Stimulated activated CD8-positive, alpha-beta memory T cell treated with anti-CD3 and anti-CD28 coated beads, Interleukin-12 subunit alpha, Interleukin-12 subunit beta, amount 100 ng/mL, for 24 hours (primary cell): ENCODE measurements around the gene HPCAL1.

ENCODE experiments used
- DNase-seq: peaks from one replicate; pipeline ENCODE4 v3.0.0-alpha.2; 2020; ENCODE audit errors: extremely low read depth

Gene HPCAL1

DNA sequence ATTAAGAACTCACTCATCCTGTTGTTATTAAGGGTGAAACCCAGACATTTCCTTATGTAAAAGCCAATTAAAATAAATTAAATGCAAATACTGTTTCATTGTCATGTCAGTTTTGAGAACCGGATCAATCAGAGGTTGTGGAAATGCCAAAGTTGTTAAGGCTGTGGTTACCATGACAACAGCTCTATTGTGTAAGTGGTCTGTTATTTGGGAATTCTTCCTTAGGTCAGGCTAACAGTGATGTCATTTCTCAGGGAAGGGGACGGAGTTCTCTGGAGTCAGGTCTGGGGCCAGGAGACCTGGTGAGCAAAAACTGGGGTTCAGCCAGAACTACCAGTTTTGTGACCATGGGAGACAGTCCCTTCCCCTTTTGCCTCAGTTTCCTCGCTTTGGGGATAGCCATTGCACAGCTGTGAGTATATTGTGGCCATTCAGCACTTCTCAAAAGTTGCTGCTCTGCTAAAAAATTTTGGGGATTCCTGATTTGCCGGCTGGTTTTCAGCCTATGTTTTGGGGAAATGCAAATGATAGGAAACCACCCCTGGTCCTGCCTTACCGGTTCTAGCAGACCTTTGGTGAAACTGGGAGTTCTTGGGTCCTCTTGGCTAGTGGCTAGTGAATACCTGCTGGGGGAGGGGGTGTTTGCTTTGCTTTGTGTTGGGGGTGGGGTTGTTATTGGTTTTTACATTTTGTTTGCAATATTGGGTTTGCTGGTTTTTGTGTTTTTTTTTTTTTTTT, 21.6 kb downstream of the HPCAL1 start:
- no peak for DNase-seq

DNA sequence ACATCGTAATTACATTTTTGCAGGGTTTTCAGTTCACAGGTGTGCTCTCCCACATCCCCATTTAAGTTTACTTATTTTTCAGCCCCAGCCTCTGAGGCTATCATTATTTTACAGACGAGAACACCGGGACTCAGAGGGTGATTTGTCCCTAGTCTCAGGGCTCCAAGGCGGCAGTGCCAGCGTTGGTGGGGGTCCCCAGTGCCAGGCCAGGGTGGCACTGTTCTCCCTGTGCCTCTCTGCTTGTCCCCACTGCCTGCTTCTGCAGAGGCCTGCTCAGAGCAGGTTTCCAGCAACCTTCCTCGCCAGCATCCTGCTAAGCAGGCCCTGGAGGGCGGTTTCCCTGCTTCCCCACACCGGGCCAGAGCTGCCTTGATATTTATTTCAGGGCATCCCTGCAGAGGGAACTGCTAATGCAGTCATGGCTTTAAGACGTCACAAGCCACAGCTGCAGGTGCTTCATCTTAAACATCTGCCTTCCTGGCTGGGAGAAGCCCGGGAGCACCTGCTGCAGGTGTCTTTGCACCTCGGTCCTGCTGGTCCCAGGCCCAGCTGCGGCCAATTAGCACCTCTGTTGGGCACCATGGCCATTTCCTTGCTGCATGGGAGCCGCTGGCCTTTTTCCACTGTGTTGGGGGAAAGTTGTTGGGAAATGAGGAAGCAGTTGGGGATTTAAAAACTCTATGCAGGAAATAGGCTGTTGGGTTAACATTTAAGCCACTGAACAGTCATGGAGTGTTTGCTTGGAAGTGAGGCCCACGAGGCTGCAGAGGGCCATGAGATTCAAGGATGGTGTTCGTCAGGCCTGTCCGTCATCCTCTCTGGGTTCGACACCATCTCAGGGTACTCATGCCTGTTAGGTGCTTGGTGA, 22.8 kb downstream of the HPCAL1 start:
- no peak for DNase-seq

DNA sequence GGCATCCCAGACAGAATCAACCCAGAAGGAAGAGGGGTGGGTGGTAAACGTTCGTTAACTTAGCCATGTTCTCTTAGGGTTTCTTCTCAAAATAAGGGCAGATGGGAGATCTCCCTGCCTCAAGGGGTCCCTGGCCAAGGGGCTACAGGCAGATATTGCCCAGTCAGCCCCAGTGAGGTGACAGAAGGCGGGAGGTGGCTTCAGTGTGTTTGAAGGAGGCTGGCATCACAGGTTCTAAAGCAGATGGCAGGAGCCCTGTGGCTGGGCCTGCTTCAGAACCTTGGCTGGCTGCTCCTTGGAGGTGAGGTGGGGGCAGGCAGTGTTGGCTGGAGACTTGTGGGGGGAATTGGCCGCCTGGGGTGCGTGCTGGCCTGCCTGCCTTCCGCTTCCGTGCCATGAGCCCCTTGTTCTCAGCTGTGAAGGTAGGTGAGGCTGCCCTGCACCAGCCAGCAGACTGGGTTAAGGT, 23.5 kb downstream of the HPCAL1 start:
- DNase-seq: no peak

GRCh38 chr2:10326707-10327594, 24.2 kb downstream of the HPCAL1 start:
- no peak for DNase-seq

GRCh38 chr2:10327896-10328669, 25.4 kb downstream of the HPCAL1 start:
- no peak for DNase-seq

DNA sequence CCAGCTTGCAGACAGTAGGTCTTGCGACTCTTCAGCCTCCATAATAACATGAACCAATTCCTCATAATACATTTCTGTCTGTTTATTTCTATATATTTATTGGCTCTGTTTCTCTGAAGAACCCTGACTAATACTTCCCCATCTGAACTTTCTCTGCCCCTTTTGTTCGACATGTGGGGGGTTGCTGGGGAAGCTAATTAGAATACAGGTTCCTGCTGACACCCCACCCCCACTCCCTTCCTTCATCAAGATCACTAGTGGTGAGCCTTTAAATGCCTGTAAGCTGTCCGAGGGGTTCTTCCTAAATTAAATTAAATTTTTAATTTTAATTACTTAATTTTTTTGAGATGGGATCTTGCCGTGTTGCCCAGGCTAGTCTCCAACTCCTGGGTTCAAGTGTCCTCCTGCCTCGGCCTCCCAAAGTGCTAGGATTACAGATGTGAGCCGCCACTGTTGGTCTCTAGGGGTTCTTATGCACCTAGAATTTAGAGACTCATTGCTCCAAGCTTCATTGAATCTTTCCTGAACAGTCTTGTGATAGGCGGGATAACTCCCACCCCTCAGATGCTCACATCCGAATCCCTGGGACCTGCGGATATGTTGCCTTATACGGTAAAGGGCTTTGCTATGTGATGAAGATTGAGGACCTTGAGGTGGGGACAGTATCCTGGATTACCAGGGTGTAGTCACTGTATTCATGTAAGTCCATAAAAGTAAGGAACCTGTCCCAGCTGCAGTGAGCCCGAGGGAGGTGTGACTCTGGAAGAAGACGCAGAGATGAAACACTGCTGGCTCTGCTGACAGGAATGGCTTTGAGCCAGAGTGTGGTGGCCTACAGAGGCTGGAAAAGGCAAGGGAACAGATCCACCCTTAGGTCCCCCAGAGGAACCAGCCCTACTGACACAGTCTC, 26.2 kb downstream of the HPCAL1 start:
- DNase-seq: no peak

GRCh38 chr2:10329580-10329879, 26.8 kb downstream of the HPCAL1 start:
- DNase-seq: no peak

DNA sequence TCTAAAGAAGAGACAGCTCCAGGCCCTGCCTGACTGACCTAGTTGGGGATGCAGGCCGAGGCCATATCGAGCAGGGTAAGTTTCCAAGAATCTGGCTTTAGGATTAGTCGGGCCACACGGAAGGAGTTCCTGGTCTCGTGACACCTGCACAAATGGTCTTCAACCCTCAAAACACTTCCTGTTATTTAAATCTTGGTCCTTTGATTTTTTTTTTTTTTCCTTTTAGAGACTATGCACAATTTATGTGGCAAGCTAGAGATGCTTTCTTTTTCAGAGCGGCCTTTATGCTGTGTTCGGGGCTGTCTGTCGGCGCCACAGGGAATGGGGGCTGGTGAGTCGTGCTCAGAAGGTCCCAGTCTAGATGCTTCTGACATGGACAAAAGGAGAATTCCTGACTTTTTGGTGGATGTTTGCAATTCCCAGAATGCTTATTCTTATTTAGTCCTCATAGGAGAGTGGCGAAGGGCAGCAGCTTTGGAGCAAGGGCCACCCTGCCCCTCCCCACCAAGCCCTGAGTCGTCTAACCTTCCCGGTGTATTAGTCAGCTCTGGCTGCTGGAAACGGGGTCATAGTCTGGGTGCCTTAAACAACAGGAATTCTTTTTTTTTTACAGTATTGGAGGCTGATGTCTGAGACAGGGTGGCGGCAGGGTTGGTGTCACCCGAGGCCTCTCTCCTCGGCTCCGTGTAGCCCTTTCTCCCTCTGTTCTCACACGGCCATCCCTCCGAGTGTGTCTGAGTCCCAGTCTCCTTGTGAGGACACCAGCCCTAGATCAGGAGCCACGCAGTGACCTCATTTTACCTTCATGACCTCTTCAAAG, 27.4 kb downstream of the HPCAL1 start:
- DNase-seq: no peak

GRCh38 chr2:10330700-10331026, 28.0 kb downstream of the HPCAL1 start:
- DNase-seq: no peak

DNA sequence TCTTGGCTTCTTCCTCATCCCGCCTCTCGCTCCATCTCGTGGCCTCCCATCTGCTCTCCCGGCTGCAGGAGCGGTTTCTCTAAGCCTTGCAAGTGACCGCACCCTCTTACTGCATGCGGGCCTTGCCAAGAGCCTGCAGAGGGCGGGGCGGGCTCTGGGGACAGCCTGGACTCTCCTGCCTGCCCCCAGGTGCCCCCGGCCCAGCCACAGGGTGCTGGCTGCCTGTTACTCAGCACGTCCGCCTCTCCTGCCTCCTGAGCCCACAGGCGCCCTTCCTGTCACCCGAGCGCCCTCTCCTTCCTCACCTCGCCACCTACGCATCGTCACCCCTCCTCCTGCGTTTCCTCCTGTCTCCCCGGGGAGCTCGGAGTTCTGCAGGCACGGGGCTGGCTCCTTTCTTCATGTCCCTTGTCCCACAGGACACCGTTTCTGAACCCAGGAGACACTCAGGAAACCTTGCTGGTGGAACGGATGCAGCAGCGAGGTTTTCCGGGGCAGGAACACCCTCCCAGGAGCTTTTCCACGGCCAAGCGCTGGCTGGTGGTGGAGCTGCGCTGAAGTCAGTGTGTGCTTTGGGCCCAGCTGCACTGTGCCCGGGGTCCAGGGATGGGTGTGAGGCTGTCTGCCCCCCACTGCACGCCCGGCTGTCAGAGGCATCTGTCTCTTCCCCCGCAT, 28.5 kb downstream of the HPCAL1 start:
- no peak for DNase-seq

- DNase-seq: no peak
Measured at GRCh38 chr2:10331702-10332401, 29.1 kb downstream of the HPCAL1 start.

DNA sequence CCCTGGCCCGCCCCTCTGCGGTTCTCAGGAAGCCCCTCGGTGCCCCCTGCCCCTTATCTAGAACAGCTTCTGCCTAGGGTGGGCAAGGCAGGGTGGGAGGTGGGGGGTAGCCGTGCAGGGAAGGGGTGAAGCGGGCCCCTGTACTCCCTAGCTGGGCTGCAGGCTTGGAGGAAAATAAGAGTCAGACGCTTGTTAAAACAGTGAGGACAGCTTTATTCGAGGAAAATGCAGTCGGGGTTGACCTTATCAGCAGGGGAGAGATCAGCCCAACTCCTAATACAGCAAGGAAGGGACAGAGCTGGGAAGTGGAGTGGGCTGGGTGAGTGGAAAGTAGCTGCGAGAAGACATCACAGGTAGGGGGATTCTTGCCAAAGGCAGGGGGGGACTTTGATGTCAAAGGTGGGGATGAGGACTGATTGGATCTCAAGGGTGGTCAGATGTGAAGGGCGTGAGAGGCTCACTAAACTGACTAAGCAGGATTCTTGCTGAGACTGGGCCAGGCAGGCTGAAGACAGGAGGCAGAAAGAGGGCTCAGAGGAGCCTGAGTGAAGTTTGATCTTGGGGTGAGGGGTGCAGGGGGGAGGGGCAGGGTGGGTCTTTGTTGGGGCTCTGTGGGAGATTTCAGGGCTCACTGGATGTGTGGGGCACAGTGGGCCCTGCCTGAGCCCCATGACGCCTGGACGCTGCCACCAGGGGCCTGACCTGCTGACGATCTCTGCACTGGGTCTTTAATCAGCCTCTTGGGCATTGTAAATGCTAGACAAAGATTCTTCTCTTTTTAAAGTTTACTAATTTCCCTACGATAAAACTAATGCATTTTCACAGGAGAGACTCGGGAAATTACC, 29.9 kb downstream of the HPCAL1 start:
- no peak for DNase-seq

DNA sequence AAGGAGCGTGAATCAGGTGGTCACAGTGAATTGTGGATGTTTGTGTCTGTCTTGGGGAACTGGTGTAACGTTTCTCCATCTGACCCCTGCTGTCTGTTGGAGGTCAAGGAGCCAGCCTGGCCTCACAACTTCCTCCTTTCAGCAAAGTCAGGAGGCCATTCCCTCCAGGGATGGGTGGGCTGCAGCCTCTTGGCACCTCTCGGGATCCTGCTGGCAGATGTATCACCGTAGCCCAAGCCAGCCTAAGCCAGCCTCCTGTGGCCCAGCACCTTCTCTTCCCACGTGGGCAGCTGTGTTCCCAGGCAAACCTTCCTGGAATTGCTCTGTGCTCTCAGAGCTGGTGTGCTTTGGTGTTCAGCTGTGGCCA, 30.5 kb downstream of the HPCAL1 start:
- no peak for DNase-seq

DNA sequence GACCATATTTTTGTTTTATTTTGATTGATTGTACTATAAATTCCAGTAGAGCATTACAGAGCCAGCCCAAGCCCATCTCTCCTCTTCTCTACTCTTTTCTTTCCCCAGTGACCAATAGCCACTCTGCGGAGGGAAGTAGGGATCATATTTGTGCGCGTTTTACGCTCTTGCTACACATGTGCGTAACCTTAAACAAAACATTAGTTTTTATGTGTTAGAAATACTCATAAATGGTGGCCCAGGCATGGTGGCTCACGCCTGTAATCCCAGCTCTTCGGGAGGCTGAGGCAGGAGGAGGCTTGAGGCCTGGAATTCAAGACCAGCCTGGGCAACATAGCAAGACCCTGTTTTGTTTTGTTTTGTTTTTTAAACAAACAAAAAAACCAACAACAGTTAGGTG, 31.3 kb downstream of the HPCAL1 start:
- DNase-seq: no peak

GRCh38 chr2:10335046-10335840, 32.5 kb downstream of the HPCAL1 start:
- DNase-seq: no peak

GRCh38 chr2:10336283-10336682, 33.6 kb downstream of the HPCAL1 start:
- no peak for DNase-seq
